Measurements from ENCODE around the gene DNAI2.
"Not testable (repeated sequence)": the region's sequence is repeated elsewhere in the genome, so short reads cannot be mapped to it uniquely, and the experiment has no call there.

DNAI2 gene

GRCh38 chr17:74277935-74278334, 3.9 kb downstream of the DNAI2 start:
- DNase-seq = no peak

GRCh38 chr17:74279617-74280016, 5.6 kb downstream of the DNAI2 start:
- DNase-seq = not testable (repeated sequence)

- DNase-seq = peak; percentile 74
These were observed 6.1 kb downstream of the DNAI2 start for GRCh38 chr17:74280093-74280513.

- DNase-seq = no peak
These were observed 7.8 kb downstream of the DNAI2 start for GRCh38 chr17:74281799-74282198.

- not testable (repeated sequence) for DNase-seq
These were observed 8.2 kb downstream of the DNAI2 start for GRCh38 chr17:74282274-74282586.

GRCh38 chr17:74282587-74283370, 8.7 kb downstream of the DNAI2 start:
- peak; percentile 55 for DNase-seq

GRCh38 chr17:74283371-74283673, 9.3 kb downstream of the DNAI2 start:
- DNase-seq = no peak

- no peak for DNase-seq
These were observed 13.1 kb downstream of the DNAI2 start for GRCh38 chr17:74287031-74287602.

GRCh38 chr17:74288785-74289184, 14.8 kb downstream of the DNAI2 start:
- DNase-seq = no peak

GRCh38 chr17:74289688-74290087, 15.7 kb downstream of the DNAI2 start:
- no peak for DNase-seq

- no peak for DNase-seq
These were observed 16.3 kb downstream of the DNAI2 start for GRCh38 chr17:74290340-74290739.

GRCh38 chr17:74292495-74292894, 18.5 kb downstream of the DNAI2 start:
- no peak for DNase-seq

GRCh38 chr17:74295625-74296547, 21.9 kb downstream of the DNAI2 start:
- DNase-seq = no peak

GRCh38 chr17:74296548-74296936, 22.5 kb downstream of the DNAI2 start:
- peak; percentile 60 for DNase-seq

- DNase-seq = no peak
These were observed 23.9 kb downstream of the DNAI2 start for GRCh38 chr17:74297941-74298340.

GRCh38 chr17:74298778-74299177, 24.7 kb downstream of the DNAI2 start:
- no peak for DNase-seq

- DNase-seq = no peak
These were observed 25.4 kb downstream of the DNAI2 start for GRCh38 chr17:74299226-74300009.

- DNase-seq = no peak
These were observed 29.3 kb downstream of the DNAI2 start for GRCh38 chr17:74303305-74303704.

GRCh38 chr17:74304184-74304583, 30.1 kb downstream of the DNAI2 start:
- DNase-seq = no peak

- DNase-seq = no peak
These were observed 32.0 kb downstream of the DNAI2 start for GRCh38 chr17:74305865-74306654.

GRCh38 chr17:74307984-74308773, 34.1 kb downstream of the DNAI2 start:
- DNase-seq = no peak

Measured in CD4-positive, alpha-beta T cell treated with Interleukin-6 for 4 hours (primary cell).